WI38 (cell line): ENCODE data around the gene RNASEH2A.

ENCODE experiments used
- H3K4me3 ChIP-seq: 2 replicates; pipeline ENCODE4 v1.5.1; 2011; ENCODE audit warnings: low read depth, mild to moderate bottlenecking, control low read depth, low read length
- TF ChIP-seq, protein P1 (sequence below): IDR thresholded peaks from 2 replicates; pipeline ENCODE4 v1.5.1; 2012; ENCODE audit warnings: low read depth, mild to moderate bottlenecking, control low read depth, low read length

RNASEH2A gene

DNA sequence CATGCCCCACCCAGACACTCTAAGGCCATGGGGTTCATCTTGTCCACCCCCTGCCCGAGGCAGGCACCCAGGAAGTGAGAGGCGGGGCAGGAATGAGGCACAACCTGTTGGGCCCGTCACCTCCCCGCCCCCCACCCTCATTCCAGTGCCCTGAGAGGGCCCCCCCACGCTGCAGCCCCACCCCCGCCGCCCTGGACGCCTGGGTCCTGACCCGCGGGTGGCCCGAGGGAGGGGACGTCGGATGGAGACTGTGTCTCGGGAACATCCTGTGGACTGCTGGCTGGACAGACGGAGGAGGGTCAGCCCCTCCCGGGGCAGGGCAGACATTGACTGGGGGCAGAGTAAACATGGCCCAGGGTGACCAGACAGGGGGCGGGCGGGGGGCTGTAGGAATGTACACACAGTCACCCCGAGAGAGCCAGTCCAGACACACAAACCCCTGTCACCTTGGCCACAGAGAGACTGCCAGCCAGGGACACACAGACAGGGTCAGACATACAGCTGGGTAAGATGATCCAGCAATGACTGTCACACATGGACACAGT is 22.5 kb upstream of the RNASEH2A start:
- H3K4me3 ChIP-seq = no peak overlapping the region
- TF ChIP-seq, protein P1, sequence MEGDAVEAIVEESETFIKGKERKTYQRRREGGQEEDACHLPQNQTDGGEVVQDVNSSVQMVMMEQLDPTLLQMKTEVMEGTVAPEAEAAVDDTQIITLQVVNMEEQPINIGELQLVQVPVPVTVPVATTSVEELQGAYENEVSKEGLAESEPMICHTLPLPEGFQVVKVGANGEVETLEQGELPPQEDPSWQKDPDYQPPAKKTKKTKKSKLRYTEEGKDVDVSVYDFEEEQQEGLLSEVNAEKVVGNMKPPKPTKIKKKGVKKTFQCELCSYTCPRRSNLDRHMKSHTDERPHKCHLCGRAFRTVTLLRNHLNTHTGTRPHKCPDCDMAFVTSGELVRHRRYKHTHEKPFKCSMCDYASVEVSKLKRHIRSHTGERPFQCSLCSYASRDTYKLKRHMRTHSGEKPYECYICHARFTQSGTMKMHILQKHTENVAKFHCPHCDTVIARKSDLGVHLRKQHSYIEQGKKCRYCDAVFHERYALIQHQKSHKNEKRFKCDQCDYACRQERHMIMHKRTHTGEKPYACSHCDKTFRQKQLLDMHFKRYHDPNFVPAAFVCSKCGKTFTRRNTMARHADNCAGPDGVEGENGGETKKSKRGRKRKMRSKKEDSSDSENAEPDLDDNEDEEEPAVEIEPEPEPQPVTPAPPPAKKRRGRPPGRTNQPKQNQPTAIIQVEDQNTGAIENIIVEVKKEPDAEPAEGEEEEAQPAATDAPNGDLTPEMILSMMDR = no peak

- TF ChIP-seq, protein P1 = no peak
- H3K4me3 ChIP-seq = no peak overlapping the region
Observed at GRCh38 chr19:12784394-12784870, 22.0 kb upstream of the RNASEH2A start.

DNA sequence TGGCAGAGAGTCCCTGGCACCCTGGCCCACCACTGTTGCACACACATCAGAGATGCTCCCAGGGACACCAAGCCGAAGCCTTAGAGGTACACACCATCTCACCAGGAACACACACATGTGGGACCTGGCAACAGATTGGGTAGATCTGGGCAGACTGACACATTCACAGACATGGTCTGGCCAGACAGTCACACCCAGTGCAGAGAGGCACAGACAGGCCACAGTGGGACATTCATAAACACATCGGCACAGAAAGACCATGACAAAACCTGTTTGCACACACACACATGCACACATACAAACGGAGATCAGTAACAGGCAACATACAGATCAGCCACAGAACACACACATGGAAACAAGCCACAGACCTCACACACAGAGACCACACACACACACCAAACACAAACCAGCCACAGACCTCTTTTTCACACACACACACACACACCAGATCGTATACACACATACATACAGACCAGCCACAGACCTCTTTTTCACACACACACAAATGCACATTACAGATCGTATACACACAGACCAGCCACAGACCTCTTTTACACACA is 21.4 kb upstream of the RNASEH2A start:
- no peak overlapping the region for H3K4me3 ChIP-seq
- TF ChIP-seq, protein P1 = no peak

DNA sequence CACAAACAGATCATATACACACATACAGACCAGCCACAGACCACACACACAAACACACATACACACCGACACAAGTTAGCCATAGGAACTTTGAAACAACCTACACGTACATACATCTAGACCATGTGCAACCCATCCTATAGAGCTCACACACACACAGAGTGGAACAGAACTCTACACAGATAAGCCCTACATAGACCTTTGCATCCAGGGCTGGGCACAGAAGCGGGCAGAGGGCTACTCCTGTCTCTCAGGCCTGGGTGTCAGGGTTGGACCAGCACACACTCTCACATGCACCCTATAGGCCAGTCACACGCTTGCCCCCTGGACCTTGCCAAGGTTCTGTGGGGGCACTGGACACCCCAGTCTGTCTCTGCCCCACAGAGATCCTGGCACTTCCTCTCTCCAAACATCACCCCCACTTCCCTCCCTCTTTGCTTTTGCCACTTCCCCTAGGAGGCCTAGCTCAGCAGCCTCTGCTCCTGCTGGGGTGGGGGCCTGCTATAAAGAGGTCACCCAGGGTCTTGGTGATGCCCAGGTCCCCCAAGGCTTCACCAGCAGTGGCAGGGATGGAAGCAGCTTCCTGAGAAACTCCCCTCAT is 20.9 kb upstream of the RNASEH2A start:
- no peak overlapping the region for H3K4me3 ChIP-seq
- TF ChIP-seq, protein P1 = no peak

DNA sequence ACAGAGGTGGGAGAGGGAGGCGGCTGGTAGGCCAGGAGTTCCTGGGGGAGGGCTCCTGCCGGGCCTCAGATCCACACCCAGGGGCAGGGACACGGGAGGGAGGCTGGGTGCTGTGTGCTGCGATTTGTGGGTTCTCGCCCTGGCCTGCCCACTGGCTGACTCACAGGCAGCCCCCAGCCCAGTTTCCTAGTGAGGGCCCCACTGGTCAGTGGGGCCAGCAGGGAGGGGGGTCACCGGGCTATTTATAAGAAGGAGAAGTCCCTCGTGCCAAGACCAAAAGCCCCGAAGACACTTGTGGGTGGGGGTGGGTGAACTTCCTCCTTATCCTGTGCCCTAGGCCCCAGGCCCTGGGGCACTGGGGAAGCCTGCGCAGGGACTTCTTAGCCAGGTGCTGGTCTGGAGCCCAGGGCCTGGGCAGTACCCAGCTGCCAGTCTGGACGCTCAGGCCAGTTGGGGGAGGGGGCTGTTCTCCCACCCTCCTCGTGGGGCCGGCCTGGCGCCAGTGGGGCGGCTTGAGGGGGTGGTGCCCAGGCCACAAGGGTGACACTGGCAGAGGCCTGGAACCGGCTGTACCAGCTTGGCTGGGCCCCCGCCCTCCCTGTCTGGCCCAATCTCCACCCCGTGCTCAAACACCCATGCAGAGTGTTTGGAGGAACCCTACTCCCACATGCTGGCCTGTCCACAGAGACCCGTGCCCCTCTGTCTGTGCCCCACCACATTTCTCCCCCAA is 20.1 kb upstream of the RNASEH2A start:
- no peak overlapping the region for H3K4me3 ChIP-seq
- TF ChIP-seq, protein P1 = no peak

GRCh38 chr19:12786952-12787351 is 19.4 kb upstream of the RNASEH2A start:
- H3K4me3 ChIP-seq = no peak overlapping the region
- TF ChIP-seq, protein P1 = no peak

- H3K4me3 ChIP-seq = no peak overlapping the region
- TF ChIP-seq, protein P1 = no peak
Observed at GRCh38 chr19:12787458-12787857, 18.9 kb upstream of the RNASEH2A start.
